ENCODE data around the gene MAD1L1.

The MAD1L1 gene

DNA sequence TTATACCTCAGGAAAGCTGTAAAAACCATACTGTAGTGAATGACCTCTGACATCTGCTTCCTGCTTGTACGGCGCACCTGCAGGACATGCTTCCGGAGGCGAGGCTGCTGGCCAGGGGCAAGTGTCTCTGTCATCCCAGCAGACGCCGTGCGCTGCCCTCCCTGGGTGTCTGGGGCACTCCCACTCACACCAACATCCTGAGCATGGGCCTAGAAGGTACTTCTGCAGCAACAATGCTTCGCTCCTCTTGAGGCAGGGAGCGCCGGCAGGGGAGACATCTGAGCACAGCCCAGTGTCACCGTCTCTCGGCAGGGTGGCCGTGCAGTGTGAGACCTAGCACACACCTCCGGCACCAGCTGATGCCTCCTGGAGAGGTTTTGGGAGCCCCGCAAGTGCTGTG lies 269.2 kb downstream of the MAD1L1 start:
- no peak for DNase-seq

DNA sequence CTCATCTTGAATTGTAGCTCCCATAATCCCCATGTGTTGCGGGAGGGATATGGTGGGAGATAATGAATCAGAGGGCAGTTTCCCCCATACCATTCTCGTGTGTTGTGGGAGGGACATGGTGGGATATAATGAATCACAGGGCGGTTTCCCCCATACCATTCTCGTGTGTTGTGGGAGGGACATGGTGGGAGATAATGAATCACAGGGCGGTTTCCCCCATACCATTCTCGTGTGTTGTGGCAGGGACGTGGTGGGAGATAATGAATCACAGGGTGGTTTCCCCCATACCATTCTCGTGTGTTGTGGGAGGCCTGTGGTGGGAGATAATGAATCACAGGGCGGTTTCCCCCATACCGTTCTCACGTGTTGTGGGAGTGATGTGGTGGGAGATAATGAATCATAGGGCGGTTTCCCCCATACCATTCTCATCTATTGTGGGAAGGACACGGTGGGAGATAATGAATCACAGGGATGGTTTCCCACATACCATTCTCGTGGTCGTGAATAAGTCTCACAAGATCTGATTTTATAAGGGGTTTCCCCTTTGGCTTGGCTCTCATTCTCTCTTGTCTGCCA lies 271.0 kb downstream of the MAD1L1 start:
- peak; percentile 24 for DNase-seq

DNA sequence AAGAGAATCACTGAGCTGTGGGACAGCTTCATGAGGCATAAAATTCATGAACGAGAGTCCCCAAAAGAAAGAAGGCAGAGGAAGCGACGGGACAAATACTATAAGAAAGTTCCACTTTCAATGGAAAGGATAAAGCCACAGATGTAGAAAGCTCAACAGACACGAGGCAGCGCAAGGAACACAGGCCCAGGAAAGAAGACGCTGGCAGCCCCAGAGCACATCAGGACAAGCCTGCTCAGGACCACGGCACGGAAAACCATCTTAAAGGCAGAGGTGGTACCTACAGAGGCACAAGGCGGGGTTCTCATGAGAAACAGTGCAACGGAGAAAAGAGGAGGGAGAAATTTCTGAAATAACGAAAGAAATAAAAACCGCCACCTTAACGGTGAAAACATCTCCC lies 273.4 kb downstream of the MAD1L1 start:
- DNase-seq: no peak

- no peak for DNase-seq
Observed at GRCh38 chr7:1957471-1958225, 275.1 kb downstream of the MAD1L1 start.

DNA sequence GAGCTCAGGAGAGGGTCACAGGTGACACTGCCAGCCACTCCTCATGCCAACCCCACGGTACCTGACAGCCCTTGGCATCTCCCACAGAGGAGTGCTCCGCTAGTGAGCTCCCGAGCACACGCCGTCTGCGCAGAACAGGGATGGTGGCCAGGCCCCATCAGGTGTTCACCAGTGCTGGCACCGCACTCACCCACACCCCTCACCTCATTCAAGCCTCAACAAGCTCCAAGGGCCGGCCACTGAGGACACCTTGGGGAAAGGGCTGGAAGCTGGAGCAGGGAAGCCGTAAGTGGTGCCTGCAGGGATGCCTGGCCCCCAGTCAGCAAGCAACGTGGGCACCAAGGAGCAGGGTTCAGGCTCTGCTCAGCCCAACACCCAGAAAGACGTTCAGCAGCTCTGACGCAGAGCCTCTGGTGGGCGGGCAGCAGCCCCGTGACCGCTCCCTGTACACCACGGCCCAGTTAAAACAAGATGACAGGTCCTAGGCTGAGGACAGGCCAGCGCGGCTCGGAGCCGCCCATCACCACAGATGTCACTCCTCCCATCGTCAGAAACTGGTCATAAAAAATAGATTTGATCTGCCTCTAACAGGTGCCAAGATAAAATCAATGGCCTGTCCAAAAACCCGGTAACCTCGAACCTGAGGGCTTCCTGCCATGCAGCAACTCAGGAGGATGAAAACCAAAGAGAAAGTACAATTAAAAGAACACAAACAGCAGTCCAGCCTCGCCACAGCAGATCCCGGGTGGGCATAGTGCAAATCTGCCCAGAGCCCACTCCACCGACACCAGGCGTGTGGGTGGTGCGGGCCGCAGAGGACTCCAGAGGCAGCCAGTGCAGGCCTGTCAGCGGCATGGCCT lies 275.9 kb downstream of the MAD1L1 start:
- DNase-seq: no peak

DNA sequence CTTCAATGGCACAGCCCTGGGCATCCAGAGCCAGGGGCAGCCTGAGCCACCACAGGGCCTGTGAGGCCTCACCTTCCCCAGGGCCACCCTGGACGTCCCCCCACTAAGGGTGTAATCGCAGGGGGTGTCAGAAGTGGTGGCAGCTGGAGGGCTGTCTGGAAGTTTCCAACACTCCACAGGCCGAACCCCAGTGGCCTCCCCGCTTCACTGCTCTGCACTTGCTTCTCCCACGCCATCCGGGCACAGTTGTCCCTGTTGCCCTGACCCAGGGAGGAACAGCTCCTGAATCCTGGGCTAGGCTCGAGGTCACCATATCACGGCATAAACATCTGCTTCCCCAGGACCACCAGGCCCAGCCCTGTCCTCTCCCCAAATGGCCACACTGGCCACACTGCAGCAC lies 276.6 kb downstream of the MAD1L1 start:
- DNase-seq: no peak

- no peak for DNase-seq
Observed at GRCh38 chr7:1954366-1955004, 278.3 kb downstream of the MAD1L1 start.

DNA sequence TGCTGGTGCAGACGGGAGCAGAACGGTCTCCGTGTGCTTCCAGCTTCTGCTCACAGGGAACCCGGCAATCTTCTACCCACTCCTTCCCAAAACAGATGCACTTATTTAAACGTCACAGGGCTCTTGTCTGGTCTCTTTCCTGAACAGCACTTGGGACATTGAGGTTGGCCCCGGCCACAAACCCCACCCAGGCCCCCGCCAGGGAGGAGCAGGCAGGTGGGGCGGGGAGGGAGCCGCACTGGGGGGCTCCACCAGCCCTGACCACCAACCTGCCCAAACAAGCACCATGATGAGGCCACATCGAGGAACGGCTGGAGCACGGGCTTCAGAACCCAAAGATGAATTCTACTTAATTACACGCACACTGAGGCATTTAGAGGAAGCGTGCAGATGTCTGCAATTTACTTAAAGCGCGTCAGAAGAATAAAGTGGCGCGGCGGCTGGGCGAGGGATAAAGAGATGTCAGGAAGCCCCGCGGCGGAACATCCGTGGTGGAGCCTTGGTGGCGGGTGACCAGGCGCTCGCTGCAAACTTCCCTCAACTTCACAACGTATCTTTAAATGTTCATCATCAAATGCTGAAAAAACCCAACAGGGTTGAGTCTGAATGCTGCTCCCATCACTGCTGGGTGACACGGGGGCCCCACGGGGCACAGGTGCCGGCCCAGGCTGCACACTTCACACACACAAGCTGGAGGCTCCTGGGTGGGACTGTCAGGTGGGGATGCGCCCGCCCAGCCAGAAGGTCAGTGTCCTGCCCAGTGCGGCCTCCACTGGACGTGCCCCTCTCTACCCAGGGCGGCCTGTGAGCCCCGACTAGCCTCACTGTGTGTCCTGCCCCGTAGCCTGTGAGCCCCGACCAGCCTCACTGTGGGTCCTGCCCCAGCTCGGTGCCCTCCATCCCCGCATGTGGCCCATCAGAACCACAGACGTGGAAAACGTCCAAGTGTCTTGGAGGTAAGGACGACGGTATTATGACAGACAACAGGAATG lies 279.2 kb downstream of the MAD1L1 start:
- DNase-seq: no peak

- DNase-seq: no peak
Observed at GRCh38 chr7:1952781-1953180, 280.0 kb downstream of the MAD1L1 start.

GRCh38 chr7:1952169-1952760 lies 280.5 kb downstream of the MAD1L1 start:
- no peak for DNase-seq

GRCh38 chr7:1951600-1951999 lies 281.1 kb downstream of the MAD1L1 start:
- DNase-seq: no peak

GRCh38 chr7:1951159-1951536 lies 281.6 kb downstream of the MAD1L1 start:
- DNase-seq: no peak

GRCh38 chr7:1950452-1951158 lies 282.1 kb downstream of the MAD1L1 start:
- DNase-seq: no peak

GRCh38 chr7:1950066-1950451 lies 282.7 kb downstream of the MAD1L1 start:
- DNase-seq: no peak

DNA sequence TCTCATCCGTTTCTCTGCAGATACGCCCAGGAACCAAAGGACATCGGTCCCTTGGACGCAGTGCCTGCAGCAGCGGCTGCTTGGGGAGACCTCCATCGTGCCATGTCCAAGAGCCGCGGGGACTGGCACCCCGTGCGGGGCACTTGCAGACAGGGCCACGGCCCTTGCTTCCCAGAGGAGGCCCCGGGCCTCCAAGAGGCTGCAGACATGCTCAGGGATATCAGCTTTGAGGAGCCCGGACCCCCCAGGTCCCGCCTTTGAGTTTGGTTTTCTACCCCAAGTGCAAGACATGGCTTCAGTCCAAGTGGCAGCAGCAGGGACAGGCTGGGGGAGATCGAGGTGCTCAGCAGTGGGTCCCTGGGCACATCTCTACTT lies 283.1 kb downstream of the MAD1L1 start:
- no peak for DNase-seq

DNA sequence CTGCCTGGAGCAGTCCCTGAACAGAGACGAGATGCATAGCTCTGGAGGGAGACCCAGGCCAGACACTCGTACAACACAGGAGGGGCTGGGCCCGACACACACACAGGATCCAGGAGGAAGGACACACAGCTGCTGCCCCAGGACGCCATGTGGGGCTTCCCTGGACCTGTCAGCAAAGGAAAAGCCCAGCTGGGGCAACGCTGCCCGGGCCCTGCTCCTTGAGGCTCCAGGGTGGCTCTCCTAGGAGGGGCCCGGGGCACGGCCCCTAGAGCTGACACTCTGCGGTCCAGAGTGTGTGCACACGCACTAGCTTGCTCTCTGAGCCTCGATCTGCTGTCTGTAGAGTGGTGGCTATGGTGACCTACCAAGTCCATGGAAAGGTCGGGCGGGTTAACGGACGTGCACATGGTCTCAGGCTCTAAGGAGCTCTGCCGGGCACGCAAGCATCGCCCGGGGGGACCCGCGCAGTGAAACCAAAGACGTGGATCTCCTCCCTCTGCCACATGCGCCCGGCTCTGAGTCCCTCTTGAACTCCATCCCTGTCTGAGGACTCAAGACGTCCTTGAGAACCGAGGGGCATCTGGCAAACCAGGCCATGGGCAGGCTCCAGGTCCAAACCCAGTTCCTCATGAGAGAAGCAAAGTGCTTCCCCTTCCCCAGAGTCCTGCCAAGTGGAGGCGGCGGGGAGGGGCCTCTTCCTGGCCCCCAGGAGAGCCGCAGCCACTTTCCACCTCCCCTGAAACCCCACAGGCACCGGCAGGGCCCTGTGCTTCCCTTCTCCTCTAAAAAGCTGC lies 283.7 kb downstream of the MAD1L1 start:
- no peak for DNase-seq

- DNase-seq: no peak
Observed at GRCh38 chr7:1948301-1948796, 284.4 kb downstream of the MAD1L1 start.

DNA sequence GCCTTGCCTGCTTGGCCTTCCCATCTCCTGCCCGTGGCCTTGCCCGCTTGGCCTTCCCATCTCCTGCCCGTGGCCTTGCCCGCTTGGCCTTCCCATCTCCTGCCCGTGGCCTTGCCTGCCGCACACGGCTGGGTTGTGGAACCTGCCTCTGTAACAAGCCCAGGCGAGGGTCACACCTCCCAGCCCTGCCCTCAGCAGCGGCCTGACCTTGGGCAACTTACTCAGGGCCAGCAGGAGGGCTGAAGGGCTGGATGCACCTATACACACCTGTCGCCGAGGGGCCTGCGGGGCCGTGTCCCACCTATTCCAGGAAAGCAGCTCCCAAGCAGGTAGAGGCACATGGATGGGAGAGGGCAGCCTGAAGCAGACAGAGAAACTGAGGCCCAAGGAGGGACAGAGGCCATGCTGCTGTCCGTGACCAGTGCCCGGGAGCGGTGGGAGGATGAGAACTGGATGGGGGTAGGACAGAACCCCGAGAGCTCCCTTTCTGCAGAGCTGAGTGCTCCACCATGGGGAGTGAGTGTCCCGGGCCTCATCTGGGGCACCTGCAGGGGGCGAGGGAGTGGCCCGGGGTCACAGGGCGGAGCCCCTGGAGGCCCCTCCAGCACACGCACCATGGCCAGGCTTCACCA lies 285.0 kb downstream of the MAD1L1 start:
- no peak for DNase-seq

DNA sequence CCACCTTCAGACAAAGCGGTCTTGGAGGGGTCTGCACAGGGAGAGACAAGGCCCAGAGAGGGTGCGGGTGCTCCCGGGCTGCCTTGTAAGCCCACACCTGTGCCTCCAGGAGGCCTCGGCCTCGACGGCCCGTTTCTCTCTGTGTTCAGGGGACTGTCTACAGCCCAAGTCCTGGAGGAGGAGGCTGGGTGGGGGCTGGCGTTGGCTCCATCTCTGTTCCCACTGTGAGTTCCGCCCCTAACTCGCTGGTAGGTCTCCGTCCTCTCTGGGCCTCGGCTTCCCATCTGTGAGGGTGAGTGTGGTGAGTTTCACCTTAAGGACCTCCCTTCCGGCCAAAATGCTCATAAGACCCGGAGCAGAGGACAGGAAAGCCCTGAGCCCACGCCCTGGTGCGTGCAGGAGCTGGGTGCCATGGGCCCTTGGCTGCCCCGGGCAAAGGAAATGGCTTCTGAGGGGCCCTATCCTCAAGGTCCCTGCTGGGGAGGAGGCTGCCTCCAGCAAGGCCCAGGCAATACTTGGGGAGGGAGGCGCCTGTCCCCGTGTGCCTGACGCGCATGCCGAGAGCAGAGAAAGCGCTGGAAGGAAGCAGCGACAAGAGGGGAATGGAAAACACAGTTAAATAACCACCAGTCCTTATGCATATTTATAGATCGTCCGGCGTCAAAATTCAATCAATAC lies 285.8 kb downstream of the MAD1L1 start:
- no peak for DNase-seq

Measured in effector CD8-positive, alpha-beta T cell (primary cell).